ENCODE data around the gene RIMBP2.

RIMBP2 gene

GRCh38 chr12:130504110-130504839, 211.8 kb downstream of the RIMBP2 start:
- no peak overlapping the region for H3K27ac ChIP-seq (ENCODE audit: low read depth, low read length)
- H3K36me3 ChIP-seq (ENCODE audit: insufficient read depth, low read length): no peaks in the 10 kb centered on the region
- H3K4me1 ChIP-seq (ENCODE audit: insufficient read depth, low read length): no peaks in the 10 kb centered on the region
- H3K27me3 ChIP-seq (ENCODE audit: control insufficient read depth in 1 of 2, insufficient read depth in 2 of 2, low read length in 2 of 2): no peaks in the 10 kb centered on the region
- H3K4me3 ChIP-seq (ENCODE audit: low read depth in 1 of 2, low read length in 2 of 2): no peak overlapping the region
- H3K9ac ChIP-seq (ENCODE audit: low read length): no peak overlapping the region
- H3K9me3 ChIP-seq (ENCODE audit: low read length): no peaks in the 10 kb centered on the region

- H3K27me3 ChIP-seq (ENCODE audit: control insufficient read depth in 1 of 2, insufficient read depth in 2 of 2, low read length in 2 of 2): no peaks in the 10 kb centered on the region
- no peaks in the 10 kb centered on the region for H3K9me3 ChIP-seq (ENCODE audit: low read length)
- H3K4me3 ChIP-seq (ENCODE audit: low read depth in 1 of 2, low read length in 2 of 2): no peak overlapping the region
- no peaks in the 10 kb centered on the region for H3K36me3 ChIP-seq (ENCODE audit: insufficient read depth, low read length)
- no peaks in the 10 kb centered on the region for H3K4me1 ChIP-seq (ENCODE audit: insufficient read depth, low read length)
- no peak overlapping the region for H3K27ac ChIP-seq (ENCODE audit: low read depth, low read length)
- H3K9ac ChIP-seq (ENCODE audit: low read length): no peak overlapping the region
Observed at GRCh38 chr12:130501821-130502220, 214.3 kb downstream of the RIMBP2 start.

- Histone ChIP-seq H3K36me3 (ENCODE audit: insufficient read depth, low read length) (no peaks in the 10 kb centered on the region), H3K4me1 (ENCODE audit: insufficient read depth, low read length) (no peaks in the 10 kb centered on the region), H3K27me3 (ENCODE audit: control insufficient read depth in 1 of 2, insufficient read depth in 2 of 2, low read length in 2 of 2) (no peaks in the 10 kb centered on the region), H3K9me3 (ENCODE audit: low read length) (no peaks in the 10 kb centered on the region), H3K4me3 (ENCODE audit: low read depth in 1 of 2, low read length in 2 of 2) (no peak overlapping the region), H3K27ac (ENCODE audit: low read depth, low read length) (no peak overlapping the region), H3K9ac (ENCODE audit: low read length) (no peak overlapping the region)
Observed at GRCh38 chr12:130500835-130501330, 215.2 kb downstream of the RIMBP2 start.

- no peak overlapping the region for H3K27ac ChIP-seq (ENCODE audit: low read depth, low read length)
Observed at GRCh38 chr12:130499474-130499873, 216.6 kb downstream of the RIMBP2 start.

GRCh38 chr12:130498589-130499385, 217.3 kb downstream of the RIMBP2 start:
- Histone ChIP-seq H3K27me3 (ENCODE audit: control insufficient read depth in 1 of 2, insufficient read depth in 2 of 2, low read length in 2 of 2) (no peaks in the 10 kb centered on the region), H3K27ac (ENCODE audit: low read depth, low read length) (no peak overlapping the region), H3K9me3 (ENCODE audit: low read length) (no peaks in the 10 kb centered on the region), H3K4me1 (ENCODE audit: insufficient read depth, low read length) (no peaks in the 10 kb centered on the region), H3K36me3 (ENCODE audit: insufficient read depth, low read length) (no peaks in the 10 kb centered on the region), H3K4me3 (ENCODE audit: low read depth in 1 of 2, low read length in 2 of 2) (no peak overlapping the region), H3K9ac (ENCODE audit: low read length) (no peak overlapping the region)

More at GRCh38 chr12:130499474-130499873, 216.6 kb downstream of the RIMBP2 start:
- Histone ChIP-seq H3K9me3 (ENCODE audit: low read length) (no peaks in the 10 kb centered on the region), H3K27me3 (ENCODE audit: control insufficient read depth in 1 of 2, insufficient read depth in 2 of 2, low read length in 2 of 2) (no peaks in the 10 kb centered on the region), H3K9ac (ENCODE audit: low read length) (no peak overlapping the region), H3K4me3 (ENCODE audit: low read depth in 1 of 2, low read length in 2 of 2) (no peak overlapping the region), H3K36me3 (ENCODE audit: insufficient read depth, low read length) (no peaks in the 10 kb centered on the region), H3K4me1 (ENCODE audit: insufficient read depth, low read length) (no peaks in the 10 kb centered on the region)

GRCh38 chr12:130497991-130498390, 218.1 kb downstream of the RIMBP2 start:
- no peaks in the 10 kb centered on the region for H3K27me3 ChIP-seq (ENCODE audit: control insufficient read depth in 1 of 2, insufficient read depth in 2 of 2, low read length in 2 of 2)
- no peaks in the 10 kb centered on the region for H3K36me3 ChIP-seq (ENCODE audit: insufficient read depth, low read length)
- no peaks in the 10 kb centered on the region for H3K9me3 ChIP-seq (ENCODE audit: low read length)
- H3K9ac ChIP-seq (ENCODE audit: low read length): no peak overlapping the region
- H3K4me3 ChIP-seq (ENCODE audit: low read depth in 1 of 2, low read length in 2 of 2): no peak overlapping the region
- no peak overlapping the region for H3K27ac ChIP-seq (ENCODE audit: low read depth, low read length)
- no peaks in the 10 kb centered on the region for H3K4me1 ChIP-seq (ENCODE audit: insufficient read depth, low read length)

- H3K9me3 ChIP-seq (ENCODE audit: low read length): no peaks in the 10 kb centered on the region
- H3K36me3 ChIP-seq (ENCODE audit: insufficient read depth, low read length): no peaks in the 10 kb centered on the region
- H3K4me3 ChIP-seq (ENCODE audit: low read depth in 1 of 2, low read length in 2 of 2): no peak overlapping the region
- no peaks in the 10 kb centered on the region for H3K4me1 ChIP-seq (ENCODE audit: insufficient read depth, low read length)
- no peaks in the 10 kb centered on the region for H3K27me3 ChIP-seq (ENCODE audit: control insufficient read depth in 1 of 2, insufficient read depth in 2 of 2, low read length in 2 of 2)
- H3K9ac ChIP-seq (ENCODE audit: low read length): no peak overlapping the region
- H3K27ac ChIP-seq (ENCODE audit: low read depth, low read length): no peak overlapping the region
Observed at GRCh38 chr12:130497321-130497720, 218.8 kb downstream of the RIMBP2 start.

GRCh38 chr12:130496516-130497120, 219.5 kb downstream of the RIMBP2 start:
- no peak overlapping the region for H3K9ac ChIP-seq (ENCODE audit: low read length)
- H3K9me3 ChIP-seq (ENCODE audit: low read length): no peaks in the 10 kb centered on the region
- H3K4me3 ChIP-seq (ENCODE audit: low read depth in 1 of 2, low read length in 2 of 2): no peak overlapping the region
- H3K27ac ChIP-seq (ENCODE audit: low read depth, low read length): no peak overlapping the region
- no peaks in the 10 kb centered on the region for H3K4me1 ChIP-seq (ENCODE audit: insufficient read depth, low read length)
- H3K27me3 ChIP-seq (ENCODE audit: control insufficient read depth in 1 of 2, insufficient read depth in 2 of 2, low read length in 2 of 2): no peaks in the 10 kb centered on the region
- H3K36me3 ChIP-seq (ENCODE audit: insufficient read depth, low read length): no peaks in the 10 kb centered on the region

- Histone ChIP-seq H3K9ac (ENCODE audit: low read length) (no peak overlapping the region), H3K4me1 (ENCODE audit: insufficient read depth, low read length) (no peaks in the 10 kb centered on the region), H3K27me3 (ENCODE audit: control insufficient read depth in 1 of 2, insufficient read depth in 2 of 2, low read length in 2 of 2) (no peaks in the 10 kb centered on the region), H3K4me3 (ENCODE audit: low read depth in 1 of 2, low read length in 2 of 2) (no peak overlapping the region), H3K27ac (ENCODE audit: low read depth, low read length) (no peak overlapping the region), H3K36me3 (ENCODE audit: insufficient read depth, low read length) (no peaks in the 10 kb centered on the region), H3K9me3 (ENCODE audit: low read length) (no peaks in the 10 kb centered on the region)
Observed at GRCh38 chr12:130495156-130495555, 220.9 kb downstream of the RIMBP2 start.

GRCh38 chr12:130494736-130495135, 221.4 kb downstream of the RIMBP2 start:
- Histone ChIP-seq H3K9me3 (ENCODE audit: low read length) (no peaks in the 10 kb centered on the region), H3K9ac (ENCODE audit: low read length) (no peak overlapping the region), H3K27ac (ENCODE audit: low read depth, low read length) (no peak overlapping the region), H3K4me3 (ENCODE audit: low read depth in 1 of 2, low read length in 2 of 2) (no peak overlapping the region), H3K36me3 (ENCODE audit: insufficient read depth, low read length) (no peaks in the 10 kb centered on the region), H3K4me1 (ENCODE audit: insufficient read depth, low read length) (no peaks in the 10 kb centered on the region), H3K27me3 (ENCODE audit: control insufficient read depth in 1 of 2, insufficient read depth in 2 of 2, low read length in 2 of 2) (no peaks in the 10 kb centered on the region)

GRCh38 chr12:130493951-130494350, 222.1 kb downstream of the RIMBP2 start:
- Histone ChIP-seq H3K9me3 (ENCODE audit: low read length) (no peaks in the 10 kb centered on the region), H3K27ac (ENCODE audit: low read depth, low read length) (no peak overlapping the region), H3K36me3 (ENCODE audit: insufficient read depth, low read length) (no peaks in the 10 kb centered on the region), H3K9ac (ENCODE audit: low read length) (no peak overlapping the region), H3K27me3 (ENCODE audit: control insufficient read depth in 1 of 2, insufficient read depth in 2 of 2, low read length in 2 of 2) (no peaks in the 10 kb centered on the region), H3K4me3 (ENCODE audit: low read depth in 1 of 2, low read length in 2 of 2) (no peak overlapping the region), H3K4me1 (ENCODE audit: insufficient read depth, low read length) (no peaks in the 10 kb centered on the region)

Measured in muscle layer of colon (tissue), 2 donors.